A549 (cell line): ENCODE measurements around the gene PCBP3. TPM values are rescaled to one million over a fixed set of nuclear protein-coding genes. Genes with fewer than 3 reads are reported as not detected.

Experiments
- ATAC-seq, 2 experiments: fragments of 200-7000 bp in 1 of 2; fragments of >200 bp in 1 of 2; cut with Nextera tagmentation in 1 of 2; cut with Tn5 transposase in 1 of 2; 3 replicates each; pipeline versions ENCODE4 v1.8.0 to v1.9.1; 2018 to 2020; ENCODE audit warnings: mild to moderate bottlenecking in 1 of 2, moderate library complexity in 1 of 2
- CTCF ChIA-PET: fragments of 300-600 bp; sonication (Branson Sonifier 250); formaldehyde crosslinking; extraction: SDS; loops from one replicate; lab custom pipeline; 2021; ENCODE audit warnings: antibody characterized with exemption, inconsistent platforms; lab: Yijun Ruan, JAX
- POLR2A ChIA-PET: fragments of 350-600 bp; formaldehyde crosslinking; extraction: SDS; loops from one replicate; lab custom pipeline; 2021; ENCODE audit warnings: antibody characterized with exemption, inconsistent platforms; lab: Yijun Ruan, JAX
- DNase-seq, 2 experiments: peaks; one replicate each; pipeline versions ENCODE4 v3.0.0 to v3.0.0-alpha.2; 2011 to 2016; ENCODE audit warnings: low read depth in 1 of 2, low spot score in 1 of 2
- FAIRE-seq: peaks from 2 replicates; lab custom pipeline; 2011; peaks lifted over from hg19 to GRCh38; lab: Jason Lieb, UNC
- H3K27ac ChIP-seq, 2 experiments: fragments of >200 bp; sonication (Bioruptor Twin); formaldehyde crosslinking; 3 replicates each; pipeline ENCODE4 v1.5.1; 2016 to 2017
- H3K4me1 ChIP-seq: fragments of >200 bp; sonication (Bioruptor Twin); formaldehyde crosslinking; 3 replicates; pipeline ENCODE4 v1.6.1; 2016
- H3K4me2 ChIP-seq: fragments of >200 bp; sonication (Bioruptor Twin); formaldehyde crosslinking; 3 replicates; pipeline ENCODE4 v1.6.1; 2016
- H3K4me3 ChIP-seq: fragments of >200 bp; sonication (Bioruptor Twin); formaldehyde crosslinking; 3 replicates; pipeline ENCODE4 v1.5.1; 2016
- H3K9me3 ChIP-seq: fragments of >200 bp; sonication (Bioruptor Twin); formaldehyde crosslinking; 3 replicates; pipeline ENCODE4 v1.6.1; 2016
- CBX2 ChIP-seq: fragments of 200-600 bp; sonication (generic); IDR thresholded peaks from 2 replicates; pipeline ENCODE4 v1.6.1; 2016; ENCODE audit warnings: low read depth, mild to moderate bottlenecking, borderline replicate concordance
- CBX8 ChIP-seq: fragments of 200-600 bp; sonication (generic); IDR thresholded peaks from 2 replicates; pipeline ENCODE4 v1.6.1; 2016
- CEBPB ChIP-seq, 2 experiments: fragments of >200 bp in 1 of 2; sonication (Bioruptor Twin) in 1 of 2; formaldehyde crosslinking in 1 of 2; IDR thresholded peaks; 2 replicates each; pipeline ENCODE4 v1.6.1; 2012 to 2016
- CHD2 ChIP-seq: fragments of 150-350 bp; IDR thresholded peaks from 2 replicates; pipeline ENCODE4 v1.6.1; 2014; ENCODE audit warnings: low read length; ENCODE audit not compliant: partially characterized antibody
- EHF ChIP-seq: fragments of 250-450 bp; sonication (Bioruptor Pico); IDR thresholded peaks from 2 replicates; pipeline ENCODE4 v1.5.0; 2020; ENCODE audit warnings: mild to moderate bottlenecking
- EHMT2 ChIP-seq: fragments of 200-600 bp; sonication (generic); IDR thresholded peaks from 2 replicates; pipeline ENCODE4 v1.6.1; 2016; ENCODE audit warnings: antibody characterized with exemption, low read depth, mild to moderate bottlenecking, moderate library complexity
- EP300 ChIP-seq, 2 experiments: fragments of >200 bp; sonication (Bioruptor Twin); formaldehyde crosslinking; IDR thresholded peaks; 2 replicates in 1 of 2; 3 replicates in 1 of 2; pipeline ENCODE4 v1.6.1; 2016 to 2017
- FOSB ChIP-seq: fragments of 250-450 bp; sonication (Bioruptor Pico); IDR thresholded peaks from 2 replicates; pipeline ENCODE4 v1.5.0; 2020; ENCODE audit warnings: mild to moderate bottlenecking, moderate library complexity
- FOSL2 ChIP-seq, 2 experiments: fragments of 450-650 bp in 1 of 2; fragments of >200 bp in 1 of 2; sonication (Bioruptor Twin) in 1 of 2; formaldehyde crosslinking; IDR thresholded peaks; 2 replicates each; pipeline versions ENCODE4 v1.5.0 to v1.6.1; 2016 to 2020; ENCODE audit warnings: mild to moderate bottlenecking in 1 of 2, moderate library complexity in 1 of 2
- GATA3 ChIP-seq: IDR thresholded peaks from 2 replicates; pipeline ENCODE4 v1.6.1; 2012; ENCODE audit warnings: borderline replicate concordance
- HDAC2 ChIP-seq: fragments of 200-600 bp; sonication (generic); IDR thresholded peaks from 2 replicates; pipeline ENCODE4 v1.6.1; 2016
- HEYL ChIP-seq: fragments of 250-450 bp; sonication (Bioruptor Pico); IDR thresholded peaks from 2 replicates; pipeline ENCODE4 v1.8.0; 2021; ENCODE audit warnings: mild to moderate bottlenecking, moderate library complexity
- HOXB13 ChIP-seq: fragments of 250-450 bp; sonication (Bioruptor Pico); IDR thresholded peaks from 2 replicates; pipeline ENCODE4 v1.5.0; 2020; ENCODE audit warnings: low read depth, mild to moderate bottlenecking, moderate library complexity
- KDM5A ChIP-seq: fragments of 200-600 bp; sonication (generic); IDR thresholded peaks from 2 replicates; pipeline ENCODE4 v1.6.1; 2016; ENCODE audit warnings: antibody characterized with exemption, mild to moderate bottlenecking
- NPAS2 ChIP-seq: fragments of 250-450 bp; sonication (Bioruptor Pico); IDR thresholded peaks from 2 replicates; pipeline ENCODE4 v1.8.0; 2022; ENCODE audit warnings: mild to moderate bottlenecking, moderate library complexity, borderline replicate concordance
- PHF8 ChIP-seq: fragments of 200-600 bp; sonication (generic); IDR thresholded peaks from 2 replicates; pipeline ENCODE4 v1.6.1; 2016; ENCODE audit warnings: low read depth, mild to moderate bottlenecking, antibody characterized with exemption, moderate library complexity, borderline replicate concordance
- POLR2A ChIP-seq: IDR thresholded peaks from 2 replicates; pipeline ENCODE4 v1.6.1; 2012; ENCODE audit warnings: mild to moderate bottlenecking, low read length
- POLR2AphosphoS2 ChIP-seq: conservative IDR thresholded peaks from 2 replicates; pipeline ENCODE4 v1.6.1; 2012; ENCODE audit warnings: low read length, improper control_type of control experiment, inconsistent platforms
- RARB ChIP-seq: fragments of 250-450 bp; sonication (Bioruptor Pico); IDR thresholded peaks from 2 replicates; pipeline ENCODE4 v1.8.0; 2021; ENCODE audit warnings: mild to moderate bottlenecking, moderate library complexity
- RCOR1 ChIP-seq: fragments of 150-350 bp; IDR thresholded peaks from 2 replicates; pipeline ENCODE4 v1.6.1; 2014; ENCODE audit warnings: antibody characterized with exemption, low read length, low read depth
- RNF2 ChIP-seq: fragments of 200-600 bp; sonication (generic); IDR thresholded peaks from 2 replicates; pipeline ENCODE4 v1.6.1; 2016; ENCODE audit warnings: low read depth, mild to moderate bottlenecking, antibody characterized with exemption, moderate library complexity, borderline replicate concordance
- SMC3 ChIP-seq: fragments of >200 bp; sonication (Bioruptor Twin); formaldehyde crosslinking; IDR thresholded peaks from 3 replicates; pipeline ENCODE4 v1.6.1; 2018; ENCODE audit warnings: inconsistent platforms
- TFCP2L1 ChIP-seq: fragments of 250-450 bp; sonication (Bioruptor Pico); IDR thresholded peaks from 2 replicates; pipeline ENCODE4 v1.5.0; 2021; ENCODE audit warnings: mild to moderate bottlenecking
- WGBS: methylation state at CpG from one replicate; pipeline ENCODE4 v1.1.6; 2017; ENCODE audit errors: missing lambda C conversion rate; 5-methylcytosine and 5-hydroxymethylcytosine counted together
- polyA plus RNA-seq, 4 experiments: library from polyadenylated mRNA; depleted of rRNA in 3 of 4; stranded (reverse); fragments of >200 nt; fragmentation: RNase III in 1 of 4; extraction: RNeasy Plus Mini Kit Qiagen cat#74134 plus additional on column Dnase treatment in 1 of 4; gene quantifications; 2 replicates in 3 of 4; 3 replicates in 1 of 4; pipeline ENCODE4 v1.2.3, GENCODE V29; 2011 to 2017
- TF ChIP-seq, protein P1 (sequence below): IDR thresholded peaks from 2 replicates; pipeline ENCODE4 v1.6.1; 2012
- TF ChIP-seq, protein P2 (sequence below): fragments of >200 bp; sonication (Bioruptor Twin); formaldehyde crosslinking; IDR thresholded peaks from 2 replicates; pipeline ENCODE4 v1.6.1; 2016
- TF ChIP-seq, protein P3 (sequence below): fragments of 150-350 bp; IDR thresholded peaks from 2 replicates; pipeline ENCODE4 v1.6.1; 2014; ENCODE audit warnings: low read depth, mild to moderate bottlenecking, low read length
- TF ChIP-seq, protein P4 (sequence below): fragments of 250-450 bp; sonication (Bioruptor Pico); IDR thresholded peaks from 2 replicates; pipeline ENCODE4 v1.5.0; 2020; ENCODE audit warnings: low read depth, mild to moderate bottlenecking, moderate library complexity
- TF ChIP-seq, protein P5 (sequence below): fragments of 200-600 bp; sonication (generic); IDR thresholded peaks from 2 replicates; pipeline ENCODE4 v1.6.1; 2016; ENCODE audit warnings: antibody characterized with exemption, mild to moderate bottlenecking, moderate library complexity
- TF ChIP-seq, protein P6 (sequence below): fragments of 450-650 bp; IDR thresholded peaks from 2 replicates; pipeline ENCODE4 v1.6.1; 2014; ENCODE audit warnings: antibody characterized with exemption
- TF ChIP-seq, protein P7 (sequence below): fragments of >200 bp; sonication (Bioruptor Twin); formaldehyde crosslinking; IDR thresholded peaks from 3 replicates; pipeline ENCODE4 v1.6.1; 2016

PCBP3 gene
- polyA plus RNA-seq, 2 of the 4 experiments (the other 2 are of a cell fraction) = 0.30 to 0.34 TPM

DNA sequence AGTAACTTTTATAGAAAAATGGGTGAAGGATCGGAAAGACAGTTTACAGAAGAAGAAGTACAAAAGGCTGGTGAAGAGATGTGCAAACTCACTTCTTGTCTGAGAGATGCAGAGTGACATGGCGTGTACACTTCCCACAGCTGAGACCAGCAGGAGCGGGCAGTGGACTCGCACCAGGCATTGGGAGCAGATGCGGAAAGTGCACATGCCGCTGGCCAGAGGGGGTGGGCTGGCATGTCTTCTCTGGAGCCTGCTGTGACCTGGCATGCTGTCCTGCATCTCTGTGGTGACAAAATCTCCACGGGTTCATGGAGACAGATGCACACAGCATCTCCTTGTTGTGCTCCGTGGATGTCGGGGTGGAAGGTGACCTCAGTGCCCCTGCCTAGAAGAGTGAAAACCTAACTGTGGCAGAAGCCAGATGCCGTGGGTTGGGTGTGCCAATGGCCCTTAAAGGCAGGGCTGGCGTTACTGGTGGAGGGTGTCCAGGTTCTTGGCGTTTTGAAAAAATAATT lies 209.4 kb downstream of the PCBP3 start:
- Histone ChIP-seq H3K27ac (no peak overlapping the region), H3K4me3 (no peak overlapping the region), H3K9me3 (no peaks in the 10 kb centered on the region), H3K4me1 (no peaks in the 10 kb centered on the region), H3K4me2 (no peak overlapping the region)
- no peak for TF ChIP-seq HDAC2
- no peak for TF ChIP-seq CBX2
- no peak for TF ChIP-seq EHMT2
- TF ChIP-seq, protein P1, sequence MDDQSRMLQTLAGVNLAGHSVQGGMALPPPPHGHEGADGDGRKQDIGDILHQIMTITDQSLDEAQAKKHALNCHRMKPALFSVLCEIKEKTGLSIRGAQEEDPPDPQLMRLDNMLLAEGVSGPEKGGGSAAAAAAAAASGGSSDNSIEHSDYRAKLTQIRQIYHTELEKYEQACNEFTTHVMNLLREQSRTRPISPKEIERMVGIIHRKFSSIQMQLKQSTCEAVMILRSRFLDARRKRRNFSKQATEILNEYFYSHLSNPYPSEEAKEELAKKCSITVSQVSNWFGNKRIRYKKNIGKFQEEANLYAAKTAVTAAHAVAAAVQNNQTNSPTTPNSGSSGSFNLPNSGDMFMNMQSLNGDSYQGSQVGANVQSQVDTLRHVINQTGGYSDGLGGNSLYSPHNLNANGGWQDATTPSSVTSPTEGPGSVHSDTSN = no peak
- TF ChIP-seq EP300 (IDR thresholded peaks at IDR 0.05) = no peak
- no peak for TF ChIP-seq SMC3
- TF ChIP-seq, protein P2, sequence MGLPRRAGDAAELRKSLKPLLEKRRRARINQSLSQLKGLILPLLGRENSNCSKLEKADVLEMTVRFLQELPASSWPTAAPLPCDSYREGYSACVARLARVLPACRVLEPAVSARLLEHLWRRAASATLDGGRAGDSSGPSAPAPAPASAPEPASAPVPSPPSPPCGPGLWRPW = no peak
- TF ChIP-seq RNF2 = no peak
- TF ChIP-seq FOSL2 (IDR thresholded peaks at IDR 0.05) = no peak
- TF ChIP-seq FOSL2 (CRISPR knock-in tag; IDR thresholded peaks at IDR 0.05) = no peak
- TF ChIP-seq FOSB (CRISPR knock-in tag) = no peak
- no peak for TF ChIP-seq POLR2A
- TF ChIP-seq EHF (CRISPR knock-in tag) = no peak
- TF ChIP-seq, protein P3, sequence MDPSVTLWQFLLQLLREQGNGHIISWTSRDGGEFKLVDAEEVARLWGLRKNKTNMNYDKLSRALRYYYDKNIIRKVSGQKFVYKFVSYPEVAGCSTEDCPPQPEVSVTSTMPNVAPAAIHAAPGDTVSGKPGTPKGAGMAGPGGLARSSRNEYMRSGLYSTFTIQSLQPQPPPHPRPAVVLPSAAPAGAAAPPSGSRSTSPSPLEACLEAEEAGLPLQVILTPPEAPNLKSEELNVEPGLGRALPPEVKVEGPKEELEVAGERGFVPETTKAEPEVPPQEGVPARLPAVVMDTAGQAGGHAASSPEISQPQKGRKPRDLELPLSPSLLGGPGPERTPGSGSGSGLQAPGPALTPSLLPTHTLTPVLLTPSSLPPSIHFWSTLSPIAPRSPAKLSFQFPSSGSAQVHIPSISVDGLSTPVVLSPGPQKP = no peak
- TF ChIP-seq NPAS2 = no peak
- TF ChIP-seq RARB (CRISPR knock-in tag) = no peak
- TF ChIP-seq, protein P4, sequence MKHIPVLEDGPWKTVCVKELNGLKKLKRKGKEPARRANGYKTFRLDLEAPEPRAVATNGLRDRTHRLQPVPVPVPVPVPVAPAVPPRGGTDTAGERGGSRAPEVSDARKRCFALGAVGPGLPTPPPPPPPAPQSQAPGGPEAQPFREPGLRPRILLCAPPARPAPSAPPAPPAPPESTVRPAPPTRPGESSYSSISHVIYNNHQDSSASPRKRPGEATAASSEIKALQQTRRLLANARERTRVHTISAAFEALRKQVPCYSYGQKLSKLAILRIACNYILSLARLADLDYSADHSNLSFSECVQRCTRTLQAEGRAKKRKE (CRISPR knock-in tag) = no peak
- WGBS = 50% methylated on average over 10 of the region's 12 CpGs
- CTCF ChIA-PET = no interaction called here
- no peak for FAIRE-seq
- POLR2A ChIA-PET = no interaction called here
- no peak for ATAC-seq
- no peak for DNase-seq

DNA sequence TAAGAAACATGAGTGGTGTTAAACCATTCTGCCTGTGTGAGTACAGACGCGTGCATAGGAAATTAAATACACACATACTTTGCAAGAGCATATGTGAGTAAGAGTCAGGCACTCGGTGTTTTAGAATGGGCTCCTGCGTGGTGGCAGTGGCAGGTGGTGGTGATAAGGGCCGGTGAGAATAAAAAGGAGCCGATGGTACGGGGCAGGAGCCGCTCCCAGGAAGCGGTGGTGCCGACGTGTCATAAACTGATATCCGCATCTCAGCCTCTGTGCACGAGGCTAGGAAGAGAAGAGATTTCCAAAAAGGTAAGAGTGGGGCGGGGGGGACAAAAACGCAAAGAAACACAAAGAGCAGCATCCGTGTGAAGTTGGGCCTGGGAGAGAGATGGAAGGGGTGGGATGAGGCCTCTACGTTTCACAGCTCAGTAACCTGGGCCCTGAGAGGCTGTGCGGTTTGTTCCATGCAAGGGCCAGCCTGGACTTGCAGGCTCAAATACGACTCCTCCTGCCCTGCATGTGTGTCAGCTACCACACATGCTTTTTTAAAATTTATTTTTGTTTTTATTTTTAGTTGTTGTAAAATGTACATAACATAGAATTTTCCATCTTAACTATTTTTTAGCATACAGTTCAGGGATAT lies 210.3 kb downstream of the PCBP3 start:
- H3K4me1 ChIP-seq = no peaks in the 10 kb centered on the region
- no peak overlapping the region for H3K4me3 ChIP-seq
- 73% methylated on average over 19 of the region's 19 CpGs for WGBS
- ATAC-seq = no peak
- no peaks in the 10 kb centered on the region for H3K9me3 ChIP-seq
- no peak overlapping the region for H3K4me2 ChIP-seq
- CTCF ChIA-PET = no interaction called here
- DNase-seq = no peak
- FAIRE-seq = no peak
- H3K27ac ChIP-seq = no peak overlapping the region
- POLR2A ChIA-PET = no interaction called here
- TF ChIP-seq RCOR1 = no peak
- no peak for TF ChIP-seq PHF8
- TF ChIP-seq EHF (CRISPR knock-in tag) = no peak
- no peak for TF ChIP-seq HDAC2
- TF ChIP-seq, protein P5, sequence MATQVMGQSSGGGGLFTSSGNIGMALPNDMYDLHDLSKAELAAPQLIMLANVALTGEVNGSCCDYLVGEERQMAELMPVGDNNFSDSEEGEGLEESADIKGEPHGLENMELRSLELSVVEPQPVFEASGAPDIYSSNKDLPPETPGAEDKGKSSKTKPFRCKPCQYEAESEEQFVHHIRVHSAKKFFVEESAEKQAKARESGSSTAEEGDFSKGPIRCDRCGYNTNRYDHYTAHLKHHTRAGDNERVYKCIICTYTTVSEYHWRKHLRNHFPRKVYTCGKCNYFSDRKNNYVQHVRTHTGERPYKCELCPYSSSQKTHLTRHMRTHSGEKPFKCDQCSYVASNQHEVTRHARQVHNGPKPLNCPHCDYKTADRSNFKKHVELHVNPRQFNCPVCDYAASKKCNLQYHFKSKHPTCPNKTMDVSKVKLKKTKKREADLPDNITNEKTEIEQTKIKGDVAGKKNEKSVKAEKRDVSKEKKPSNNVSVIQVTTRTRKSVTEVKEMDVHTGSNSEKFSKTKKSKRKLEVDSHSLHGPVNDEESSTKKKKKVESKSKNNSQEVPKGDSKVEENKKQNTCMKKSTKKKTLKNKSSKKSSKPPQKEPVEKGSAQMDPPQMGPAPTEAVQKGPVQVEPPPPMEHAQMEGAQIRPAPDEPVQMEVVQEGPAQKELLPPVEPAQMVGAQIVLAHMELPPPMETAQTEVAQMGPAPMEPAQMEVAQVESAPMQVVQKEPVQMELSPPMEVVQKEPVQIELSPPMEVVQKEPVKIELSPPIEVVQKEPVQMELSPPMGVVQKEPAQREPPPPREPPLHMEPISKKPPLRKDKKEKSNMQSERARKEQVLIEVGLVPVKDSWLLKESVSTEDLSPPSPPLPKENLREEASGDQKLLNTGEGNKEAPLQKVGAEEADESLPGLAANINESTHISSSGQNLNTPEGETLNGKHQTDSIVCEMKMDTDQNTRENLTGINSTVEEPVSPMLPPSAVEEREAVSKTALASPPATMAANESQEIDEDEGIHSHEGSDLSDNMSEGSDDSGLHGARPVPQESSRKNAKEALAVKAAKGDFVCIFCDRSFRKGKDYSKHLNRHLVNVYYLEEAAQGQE = no peak
- no peak for TF ChIP-seq POLR2AphosphoS2
- no peak for TF ChIP-seq HEYL (CRISPR knock-in tag)
- TF ChIP-seq CEBPB (IDR thresholded peaks at IDR 0.05) = no peak
- TF ChIP-seq NPAS2 = no peak
- TF ChIP-seq, protein P6, sequence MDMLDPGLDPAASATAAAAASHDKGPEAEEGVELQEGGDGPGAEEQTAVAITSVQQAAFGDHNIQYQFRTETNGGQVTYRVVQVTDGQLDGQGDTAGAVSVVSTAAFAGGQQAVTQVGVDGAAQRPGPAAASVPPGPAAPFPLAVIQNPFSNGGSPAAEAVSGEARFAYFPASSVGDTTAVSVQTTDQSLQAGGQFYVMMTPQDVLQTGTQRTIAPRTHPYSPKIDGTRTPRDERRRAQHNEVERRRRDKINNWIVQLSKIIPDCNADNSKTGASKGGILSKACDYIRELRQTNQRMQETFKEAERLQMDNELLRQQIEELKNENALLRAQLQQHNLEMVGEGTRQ = no peak
- TF ChIP-seq CHD2 = no peak
- no peak for TF ChIP-seq HOXB13 (CRISPR knock-in tag)
- TF ChIP-seq, protein P7, sequence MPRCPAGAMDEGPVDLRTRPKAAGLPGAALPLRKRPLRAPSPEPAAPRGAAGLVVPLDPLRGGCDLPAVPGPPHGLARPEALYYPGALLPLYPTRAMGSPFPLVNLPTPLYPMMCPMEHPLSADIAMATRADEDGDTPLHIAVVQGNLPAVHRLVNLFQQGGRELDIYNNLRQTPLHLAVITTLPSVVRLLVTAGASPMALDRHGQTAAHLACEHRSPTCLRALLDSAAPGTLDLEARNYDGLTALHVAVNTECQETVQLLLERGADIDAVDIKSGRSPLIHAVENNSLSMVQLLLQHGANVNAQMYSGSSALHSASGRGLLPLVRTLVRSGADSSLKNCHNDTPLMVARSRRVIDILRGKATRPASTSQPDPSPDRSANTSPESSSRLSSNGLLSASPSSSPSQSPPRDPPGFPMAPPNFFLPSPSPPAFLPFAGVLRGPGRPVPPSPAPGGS = no peak
- no peak for TF ChIP-seq CBX8
- no peak for TF ChIP-seq TFCP2L1
- no peak for TF ChIP-seq KDM5A
- no peak for TF ChIP-seq GATA3
